Keratinocyte (primary cell): ENCODE data around the gene SLN. TPM values are rescaled to one million over a fixed set of nuclear protein-coding genes. Genes with fewer than 3 reads are reported as not detected.

Experiments used
- DNase-seq: peaks from one replicate; pipeline ENCODE4 v3.0.0-alpha.2; 2011; ENCODE audit warnings: low read depth, missing footprints, low spot score
- FAIRE-seq: peaks from 2 replicates; lab custom pipeline; 2011; peaks lifted over from hg19 to GRCh38; lab: Jason Lieb, UNC
- H2AFZ ChIP-seq: 2 replicates; pipeline ENCODE4 v1.6.0; 2012; ENCODE audit warnings: low read length, control low read depth, inconsistent platforms; ENCODE audit not compliant: control insufficient read depth
- H3K27ac ChIP-seq: 2 replicates; pipeline ENCODE4 v1.5.1; 2011; ENCODE audit warnings: low read length; ENCODE audit not compliant: control insufficient read depth, insufficient read depth
- H3K27me3 ChIP-seq: 3 replicates; pipeline ENCODE4 v1.6.0; 2011; ENCODE audit warnings: low read length; ENCODE audit not compliant: control insufficient read depth, insufficient read depth; ENCODE audit errors: extremely low read depth
- H3K36me3 ChIP-seq, 2 experiments: 2 replicates in 1 of 2; 3 replicates in 1 of 2; pipeline ENCODE4 v1.5.1; 2011; ENCODE audit warnings: low read length in 2 of 2, mild to moderate bottlenecking in 1 of 2; ENCODE audit not compliant: control insufficient read depth in 2 of 2, insufficient read depth in 2 of 2; ENCODE audit errors: extremely low read depth in 1 of 2
- H3K4me1 ChIP-seq: 3 replicates; pipeline ENCODE4 v1.5.1; 2011; ENCODE audit warnings: low read length; ENCODE audit not compliant: control insufficient read depth, insufficient read depth; ENCODE audit errors: extremely low read depth
- H3K4me2 ChIP-seq: 3 replicates; pipeline ENCODE4 v1.6.0; 2011; ENCODE audit warnings: low read depth, low read length; ENCODE audit not compliant: control insufficient read depth, insufficient read depth; ENCODE audit errors: extremely low read depth
- H3K4me3 ChIP-seq, 3 experiments: fragments of 200-600 bp in 1 of 3; sonication (generic) in 1 of 3; 2 replicates in 2 of 3; 3 replicates in 1 of 3; pipeline ENCODE4 v1.5.1; 2011 to 2016; ENCODE audit warnings: low read length in 3 of 3, mild to moderate bottlenecking in 3 of 3, control low read depth in 2 of 3, inconsistent platforms in 1 of 3, low read depth in 1 of 3, mixed read lengths in 1 of 3, mixed run types in 1 of 3, moderate library complexity in 1 of 3; ENCODE audit not compliant: control insufficient read depth in 2 of 3, insufficient read depth in 2 of 3; ENCODE audit errors: extremely low read depth in 1 of 3
- H3K79me2 ChIP-seq: 2 replicates; pipeline ENCODE4 v1.6.0; 2012; ENCODE audit warnings: low read length; ENCODE audit not compliant: control insufficient read depth, insufficient read depth
- H3K9ac ChIP-seq: 3 replicates; pipeline ENCODE4 v1.6.0; 2011; ENCODE audit warnings: low read length; ENCODE audit not compliant: control insufficient read depth, insufficient read depth; ENCODE audit errors: extremely low read depth
- H3K9me1 ChIP-seq: 3 replicates; pipeline ENCODE4 v1.6.0; 2011; ENCODE audit warnings: low read length; ENCODE audit not compliant: control insufficient read depth, insufficient read depth; ENCODE audit errors: extremely low read depth
- H3K9me3 ChIP-seq: 2 replicates; pipeline ENCODE4 v1.5.1; 2012; ENCODE audit warnings: low read depth, low read length; ENCODE audit not compliant: control insufficient read depth
- H4K20me1 ChIP-seq: 3 replicates; pipeline ENCODE4 v1.6.0; 2011; ENCODE audit warnings: low read length; ENCODE audit not compliant: control insufficient read depth, insufficient read depth; ENCODE audit errors: extremely low read depth
- EZH2 ChIP-seq: IDR thresholded peaks from one replicate; pipeline ENCODE4 v1.6.1; 2012; ENCODE audit warnings: inconsistent platforms, mild to moderate bottlenecking, low read length, moderate library complexity
- dilution Hi-C: fragments of 300-500 bp; cut with MboI; formaldehyde crosslinking; loops from one replicate; pipeline ENCODE4 v1.7.0; 2020; ENCODE audit warnings: low sequenced_read_pairs; ENCODE audit not compliant: extremely low pct_ligation_motif_present
- polyA plus RNA-seq, 5 experiments: library from polyadenylated mRNA; depleted of rRNA in 3 of 5; stranded (reverse) in 3 of 5; stranded (forward) in 1 of 5; unstranded in 1 of 5; fragments of >200 nt; gene quantifications; 1 replicate in 1 of 5; 2 replicates in 3 of 5; 3 replicates in 1 of 5; pipeline versions ENCODE4 v1.2.1 to v1.2.3, GENCODE V29; 2011 to 2012; ENCODE audit warnings: missing spikeins in 2 of 5, low read depth in 1 of 5, low replicate concordance in 1 of 5
- TF ChIP-seq, protein P1 (sequence below), 3 experiments: IDR thresholded peaks in 1 of 3; conservative IDR thresholded peaks in 1 of 3; optimal IDR thresholded peaks in 1 of 3; 2 replicates in 2 of 3; 3 replicates in 1 of 3; pipeline versions ENCODE3 to v1.5.1; 2011; ENCODE audit warnings: low read length in 3 of 3, mild to moderate bottlenecking in 3 of 3, moderate library complexity in 2 of 3, control low read depth in 1 of 3, inconsistent platforms in 1 of 3; ENCODE audit not compliant: insufficient read depth in 2 of 3; ENCODE audit errors: extremely low read depth in 1 of 3

The SLN gene
- polyA plus RNA-seq, 1 donor (not counting 4 experiments of a cell fraction or from before 2014, with no cell fraction given), result 0.12 TPM

DNA sequence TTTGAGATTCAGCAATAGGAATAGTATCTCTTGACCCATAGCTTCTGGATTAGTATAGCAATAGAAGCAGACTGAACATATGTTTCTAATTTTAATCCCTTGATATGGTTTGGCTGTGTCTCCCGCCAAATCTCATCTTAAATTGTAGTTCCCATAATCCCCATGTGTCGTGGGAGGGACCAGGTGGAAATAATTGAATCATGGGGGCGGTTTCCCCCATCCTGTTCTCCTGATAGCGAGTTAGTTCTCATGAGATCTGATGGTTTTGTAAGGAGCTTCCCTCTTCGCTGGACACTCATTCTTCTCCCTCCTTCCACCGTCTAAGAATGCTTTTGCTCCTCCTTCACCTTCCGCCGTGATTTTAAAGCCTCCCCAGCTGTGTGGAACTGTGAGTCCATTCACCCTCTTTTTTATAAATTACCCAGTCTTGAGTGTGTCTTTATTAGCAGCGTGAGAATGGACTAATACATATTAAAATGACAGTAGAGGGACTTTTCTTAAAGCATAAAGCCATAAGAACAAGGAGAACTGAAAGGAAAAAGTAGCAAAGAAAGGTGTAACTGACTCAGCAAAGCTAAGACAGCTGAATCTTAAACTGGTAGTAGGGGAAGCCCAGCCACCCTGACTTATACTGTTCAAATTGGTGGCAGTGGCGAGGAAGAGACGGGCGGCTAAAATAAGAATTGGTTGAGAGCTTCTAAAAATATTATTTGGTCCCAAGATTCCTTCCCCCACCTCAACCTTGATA is 20.3 kb upstream of the SLN start:
- no peak overlapping the region for H3K4me3 ChIP-seq
- DNase-seq, result no peak
- no peak overlapping the region for H3K9ac ChIP-seq
- dilution Hi-C loops, result no loop called here
- H3K27ac ChIP-seq, result no peak overlapping the region
- no peaks in the 10 kb centered on the region for H3K27me3 ChIP-seq
- H2AFZ ChIP-seq, result no peak overlapping the region
- no peaks in the 10 kb centered on the region for H4K20me1 ChIP-seq
- H3K4me2 ChIP-seq, result no peak overlapping the region
- no peaks in the 10 kb centered on the region for H3K36me3 ChIP-seq
- H3K9me3 ChIP-seq, result no peaks in the 10 kb centered on the region
- H3K9me1 ChIP-seq, result no peaks in the 10 kb centered on the region
- TF ChIP-seq, protein P1, sequence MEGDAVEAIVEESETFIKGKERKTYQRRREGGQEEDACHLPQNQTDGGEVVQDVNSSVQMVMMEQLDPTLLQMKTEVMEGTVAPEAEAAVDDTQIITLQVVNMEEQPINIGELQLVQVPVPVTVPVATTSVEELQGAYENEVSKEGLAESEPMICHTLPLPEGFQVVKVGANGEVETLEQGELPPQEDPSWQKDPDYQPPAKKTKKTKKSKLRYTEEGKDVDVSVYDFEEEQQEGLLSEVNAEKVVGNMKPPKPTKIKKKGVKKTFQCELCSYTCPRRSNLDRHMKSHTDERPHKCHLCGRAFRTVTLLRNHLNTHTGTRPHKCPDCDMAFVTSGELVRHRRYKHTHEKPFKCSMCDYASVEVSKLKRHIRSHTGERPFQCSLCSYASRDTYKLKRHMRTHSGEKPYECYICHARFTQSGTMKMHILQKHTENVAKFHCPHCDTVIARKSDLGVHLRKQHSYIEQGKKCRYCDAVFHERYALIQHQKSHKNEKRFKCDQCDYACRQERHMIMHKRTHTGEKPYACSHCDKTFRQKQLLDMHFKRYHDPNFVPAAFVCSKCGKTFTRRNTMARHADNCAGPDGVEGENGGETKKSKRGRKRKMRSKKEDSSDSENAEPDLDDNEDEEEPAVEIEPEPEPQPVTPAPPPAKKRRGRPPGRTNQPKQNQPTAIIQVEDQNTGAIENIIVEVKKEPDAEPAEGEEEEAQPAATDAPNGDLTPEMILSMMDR (optimal IDR thresholded peaks at IDR 0.05 in 1 of 3, IDR thresholded peaks at IDR 0.05 in 1 of 3, conservative IDR thresholded peaks at IDR 0.05 in 1 of 3; ENCODE audit: extremely low read depth in 1 of 3, insufficient read depth in 2 of 3, low read length in 3 of 3), result no peak
- TF ChIP-seq EZH2, result no peak
- H3K79me2 ChIP-seq, result no peaks in the 10 kb centered on the region
- H3K4me1 ChIP-seq, result no peaks in the 10 kb centered on the region
- no peak for FAIRE-seq

DNA sequence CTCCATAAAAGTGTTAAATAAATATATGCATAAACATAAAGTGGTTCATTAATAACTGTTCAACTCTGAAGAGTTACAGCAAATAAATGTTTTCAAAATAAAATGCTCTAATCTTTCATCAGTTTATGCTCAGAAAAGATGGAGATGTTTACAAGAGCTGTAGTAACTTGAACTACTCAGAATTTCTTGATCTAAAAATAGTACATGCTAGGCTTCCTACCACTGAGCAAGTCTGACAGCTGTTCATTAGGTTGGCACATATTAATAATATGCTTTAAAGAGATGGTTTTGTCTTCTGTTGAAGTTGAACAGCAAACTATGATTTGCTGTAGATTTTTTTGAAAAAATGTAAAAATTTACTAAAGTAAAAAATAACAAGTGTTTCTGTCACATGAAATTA is 10.8 kb upstream of the SLN start:
- Histone ChIP-seq H3K36me3 (no peaks in the 10 kb centered on the region), H3K9ac (no peak overlapping the region), H3K4me2 (no peak overlapping the region), H3K4me3 (no peak overlapping the region), H4K20me1 (no peaks in the 10 kb centered on the region), H2AFZ (no peak overlapping the region), H3K79me2 (no peaks in the 10 kb centered on the region), H3K27me3 (peaks cover 12% of the 10 kb centered on the region), H3K27ac (no peak overlapping the region), H3K9me1 (no peaks in the 10 kb centered on the region), H3K4me1 (peaks cover 12% of the 10 kb centered on the region), H3K9me3 (no peaks in the 10 kb centered on the region)
- DNase-seq, result no peak
- no peak for TF ChIP-seq EZH2
- TF ChIP-seq, protein P1 (optimal IDR thresholded peaks at IDR 0.05 in 1 of 3, IDR thresholded peaks at IDR 0.05 in 1 of 3, conservative IDR thresholded peaks at IDR 0.05 in 1 of 3; ENCODE audit: extremely low read depth in 1 of 3, insufficient read depth in 2 of 3, low read length in 3 of 3), result no peak
- dilution Hi-C loops, result no loop called here
- no peak for FAIRE-seq
